H9 (cell line): Measurements from ENCODE around the gene EHD2. TPM values are rescaled to one million over a fixed set of nuclear protein-coding genes. Genes with fewer than 3 reads are reported as not detected.

ENCODE experiments used
- DNase-seq: peaks from one replicate; pipeline ENCODE4 v3.0.0-alpha.2; 2017
- H2AFZ ChIP-seq: one replicate; pipeline ENCODE4 v1.6.1; 2013; ENCODE audit warnings: mild to moderate bottlenecking, low read length, control low read depth, moderate library complexity
- H2AK5ac ChIP-seq: 2 replicates; pipeline ENCODE4 v1.6.1; 2013; ENCODE audit warnings: low read length, control low read depth, mixed read lengths; ENCODE audit not compliant: insufficient read length
- H2BK120ac ChIP-seq: one replicate; pipeline ENCODE4 v1.6.1; 2013; ENCODE audit warnings: low read depth, mild to moderate bottlenecking, low read length, control low read depth, inconsistent platforms; ENCODE audit not compliant: poor library complexity, severe bottlenecking
- H2BK12ac ChIP-seq: 2 replicates; pipeline ENCODE4 v1.6.1; 2013; ENCODE audit warnings: low read length, control low read depth, mixed read lengths, low read depth; ENCODE audit not compliant: insufficient read length
- H2BK15ac ChIP-seq: 2 replicates; pipeline ENCODE4 v1.6.1; 2013; ENCODE audit warnings: low read depth, low read length, control low read depth
- H2BK20ac ChIP-seq: one replicate; pipeline ENCODE4 v1.6.1; 2013; ENCODE audit warnings: low read depth, mild to moderate bottlenecking, low read length, control low read depth, inconsistent platforms; ENCODE audit not compliant: poor library complexity, severe bottlenecking
- H2BK5ac ChIP-seq: 2 replicates; pipeline ENCODE4 v1.6.1; 2013; ENCODE audit warnings: low read length, control low read depth, mixed read lengths; ENCODE audit not compliant: insufficient read length
- H3K14ac ChIP-seq: 2 replicates; pipeline ENCODE4 v1.6.1; 2013; ENCODE audit warnings: low read length, control low read depth; ENCODE audit not compliant: insufficient read depth
- H3K18ac ChIP-seq: 2 replicates; pipeline ENCODE4 v1.6.1; 2013; ENCODE audit warnings: low read depth, mild to moderate bottlenecking, mixed read lengths, low read length, control low read depth; ENCODE audit not compliant: insufficient read length
- H3K23ac ChIP-seq: 2 replicates; pipeline ENCODE4 v1.6.1; 2013; ENCODE audit warnings: low read length, control low read depth, mixed read lengths, low read depth; ENCODE audit not compliant: insufficient read length
- H3K23me2 ChIP-seq: 2 replicates; pipeline ENCODE4 v1.6.1; 2013; ENCODE audit warnings: low read depth, mild to moderate bottlenecking, mixed read lengths, low read length, control low read depth; ENCODE audit not compliant: insufficient read length, poor library complexity, severe bottlenecking
- H3K27ac ChIP-seq: 2 replicates; pipeline ENCODE4 v1.5.1; 2013; ENCODE audit warnings: low read length, control low read depth, mixed read lengths, low read depth; ENCODE audit not compliant: insufficient read length
- H3K27me3 ChIP-seq: 2 replicates; pipeline ENCODE4 v1.6.1; 2013; ENCODE audit warnings: low read length, control low read depth, inconsistent platforms; ENCODE audit not compliant: insufficient read depth
- H3K4ac ChIP-seq: 2 replicates; pipeline ENCODE4 v1.6.1; 2013; ENCODE audit warnings: low read depth, mild to moderate bottlenecking, control low read depth, inconsistent platforms, low read length, moderate library complexity
- H3K4me1 ChIP-seq: 2 replicates; pipeline ENCODE4 v1.6.1; 2013; ENCODE audit warnings: low read length, control low read depth, inconsistent platforms; ENCODE audit not compliant: insufficient read depth
- H3K4me2 ChIP-seq: 2 replicates; pipeline ENCODE4 v1.6.1; 2013; ENCODE audit warnings: low read length, control low read depth, mixed read lengths; ENCODE audit not compliant: insufficient read length, insufficient read depth
- H3K56ac ChIP-seq: 2 replicates; pipeline ENCODE4 v1.6.1; 2013; ENCODE audit warnings: low read depth, mild to moderate bottlenecking, mixed read lengths, low read length, control low read depth; ENCODE audit not compliant: insufficient read length
- H3K79me1 ChIP-seq: 2 replicates; pipeline ENCODE4 v1.6.1; 2013; ENCODE audit warnings: low read depth, mild to moderate bottlenecking, moderate library complexity, low read length, control low read depth, inconsistent platforms; ENCODE audit not compliant: insufficient read depth, poor library complexity, severe bottlenecking
- H3K79me2 ChIP-seq: 2 replicates; pipeline ENCODE4 v1.6.1; 2013; ENCODE audit warnings: low read length, control low read depth, inconsistent platforms; ENCODE audit not compliant: insufficient read depth
- H3K9ac ChIP-seq: 2 replicates; pipeline ENCODE4 v1.6.1; 2013; ENCODE audit warnings: low read length, control low read depth, mixed read lengths; ENCODE audit not compliant: insufficient read length; ENCODE audit errors: extremely low read depth
- H3K9me3 ChIP-seq: one replicate; pipeline ENCODE4 v1.6.1; 2013; ENCODE audit warnings: low read depth, low read length, inconsistent platforms; ENCODE audit not compliant: control insufficient read depth
- H3T11ph ChIP-seq: one replicate; pipeline ENCODE4 v1.6.1; 2013; ENCODE audit warnings: mild to moderate bottlenecking, low read length, control low read depth, inconsistent platforms
- H4K20me1 ChIP-seq: one replicate; pipeline ENCODE4 v1.6.1; 2013; ENCODE audit not compliant: control insufficient read depth, insufficient read length, insufficient read depth
- H4K5ac ChIP-seq: 2 replicates; pipeline ENCODE4 v1.6.1; 2013; ENCODE audit warnings: low read depth, mild to moderate bottlenecking, mixed read lengths, low read length, control low read depth; ENCODE audit not compliant: insufficient read length
- H4K8ac ChIP-seq: replicated peaks from 2 replicates; pipeline ENCODE4 v1.6.1; 2013; ENCODE audit warnings: low read length, control low read depth, mixed read lengths, low read depth; ENCODE audit not compliant: insufficient read length
- H4K91ac ChIP-seq: 2 replicates; pipeline ENCODE4 v1.6.1; 2013; ENCODE audit warnings: low read depth, mild to moderate bottlenecking, moderate library complexity, mixed read lengths, low read length, control low read depth; ENCODE audit not compliant: insufficient read length
- H3K27ac Mint-ChIP-seq, 3 experiments: 2 replicates in 2 of 3; 3 replicates in 1 of 3; pipeline ENCODE4 v1.8.0; 2020 to 2021; ENCODE audit warnings: mixed read lengths in 3 of 3, mild to moderate bottlenecking in 1 of 3, moderate library complexity in 1 of 3
- H3K27me3 Mint-ChIP-seq: 2 replicates; pipeline ENCODE4 v1.8.0; 2021; ENCODE audit warnings: low read depth, mild to moderate bottlenecking, moderate library complexity, mixed read lengths
- H3K36me3 Mint-ChIP-seq, 3 experiments: 2 replicates in 2 of 3; 3 replicates in 1 of 3; pipeline ENCODE4 v1.8.0; 2020 to 2021; ENCODE audit warnings: low read depth in 3 of 3, mixed read lengths in 3 of 3; ENCODE audit not compliant: insufficient read depth in 1 of 3
- H3K4me1 Mint-ChIP-seq, 2 experiments: 2 replicates each; pipeline ENCODE4 v1.8.0; 2020; ENCODE audit warnings: mixed read lengths in 2 of 2
- H3K4me3 Mint-ChIP-seq, 2 experiments: 2 replicates in 1 of 2; 3 replicates in 1 of 2; pipeline ENCODE4 v1.8.0; 2020 to 2021; ENCODE audit warnings: mild to moderate bottlenecking in 2 of 2, mixed read lengths in 2 of 2, moderate library complexity in 1 of 2
- H3K9me3 Mint-ChIP-seq, 2 experiments: 2 replicates in 1 of 2; 3 replicates in 1 of 2; pipeline ENCODE4 v1.8.0; 2020; ENCODE audit warnings: mild to moderate bottlenecking in 2 of 2, mixed read lengths in 2 of 2, moderate library complexity in 1 of 2
- CTCF ChIP-seq: fragments of 200-600 bp; sonication (generic); conservative IDR thresholded peaks from 3 replicates; pipeline ENCODE4 v1.8.0; 2021; ENCODE audit warnings: antibody characterized with exemption, mild to moderate bottlenecking
- WGBS: extraction: QIAGEN DNeasy Blood & Tissue Kit; methylation state at CpG from one replicate; pipeline ENCODE4 v1.1.7; 2013; ENCODE audit warnings: missing lambda C conversion rate, low lambda C conversion rate, mixed read lengths; ENCODE audit not compliant: insufficient read length; ENCODE audit errors: extremely low coverage; 5-methylcytosine and 5-hydroxymethylcytosine counted together
- total RNA-seq: library from RNA; stranded (reverse); gene quantifications from 2 replicates; pipeline ENCODE4 v1.2.1, GENCODE V29; 2021

Gene EHD2
- total RNA-seq, 1 experiment from 2014 or later: 19.7 TPM

DNA sequence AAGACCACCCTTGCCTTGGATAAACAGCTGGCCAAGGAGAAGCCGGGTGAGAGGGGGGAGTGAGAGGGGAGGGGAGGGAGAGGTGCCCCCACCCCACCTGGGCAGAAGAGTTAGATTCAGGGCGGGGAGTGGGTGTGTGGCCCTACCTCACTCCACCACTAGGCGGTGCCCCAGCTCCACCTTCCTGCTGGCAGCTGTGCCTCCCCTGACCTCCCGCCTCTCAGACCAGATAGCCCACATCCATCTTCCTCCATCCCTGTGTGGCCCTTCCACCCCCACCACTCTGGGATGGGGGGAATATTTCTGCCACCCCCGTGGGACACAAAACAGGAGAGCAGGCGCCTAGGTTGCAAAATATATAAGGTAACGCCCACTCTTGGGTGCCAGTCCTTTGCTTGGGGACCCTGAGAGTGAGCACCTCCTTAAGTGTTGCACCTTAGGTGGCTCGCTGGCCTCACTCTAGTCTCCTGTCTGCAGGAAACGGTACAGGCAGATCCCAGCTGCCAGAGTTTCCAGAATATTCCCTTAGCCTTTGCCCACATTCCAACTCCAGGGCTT is 13.8 kb upstream of the EHD2 start:
- no peak overlapping the region for H2BK5ac ChIP-seq
- H2BK15ac ChIP-seq: no peak overlapping the region
- no peak overlapping the region for H3K18ac ChIP-seq
- H3K4me2 ChIP-seq: no peak overlapping the region
- no peaks in the 10 kb centered on the region for H3K4me1 ChIP-seq
- Mint-ChIP-seq H3K27ac (no peak overlapping the region; a peak in 1 of 7 replicates), H3K27me3 (no peaks in the 10 kb centered on the region), H3K9me3 (no peaks in the 10 kb centered on the region; a peak in 1 of 5 replicates), H3K4me1 (peaks cover 2 to 13% of the 10 kb centered on the region in 2 experiments; a peak in 3 of 4 replicates), H3K36me3 (peaks cover 11 to 48% (median 39%) of the 10 kb centered on the region in 3 experiments; a peak in 6 of 7 replicates), H3K4me3 (no peak overlapping the region)
- H3K23ac ChIP-seq: no peak overlapping the region
- H4K91ac ChIP-seq: no peak overlapping the region
- H2AK5ac ChIP-seq: no peak overlapping the region
- H2BK12ac ChIP-seq: no peak overlapping the region
- H3K56ac ChIP-seq: no peak overlapping the region
- no peak overlapping the region for H3K27ac ChIP-seq
- WGBS: no CpG with 5 or more reads among the region's 9 CpGs
- H3K23me2 ChIP-seq: no peaks in the 10 kb centered on the region
- H4K8ac ChIP-seq: no peak overlapping the region
- H4K5ac ChIP-seq: no peak overlapping the region
- no peaks in the 10 kb centered on the region for H4K20me1 ChIP-seq
- no peak overlapping the region for H3T11ph ChIP-seq
- H3K14ac ChIP-seq: no peak overlapping the region
- H2BK20ac ChIP-seq: no peak overlapping the region
- no peaks in the 10 kb centered on the region for H3K27me3 ChIP-seq
- H3K79me1 ChIP-seq: no peaks in the 10 kb centered on the region
- TF ChIP-seq CTCF: peak; percentile 93
- peak; percentile 82 for DNase-seq
- H3K79me2 ChIP-seq: no peaks in the 10 kb centered on the region
- H3K9me3 ChIP-seq: no peaks in the 10 kb centered on the region
- no peak overlapping the region for H2AFZ ChIP-seq
- no peak overlapping the region for H3K9ac ChIP-seq
- H2BK120ac ChIP-seq: no peak overlapping the region
- H3K4ac ChIP-seq: no peak overlapping the region
